Measurements from ENCODE around the gene MYO1E. TPM values are rescaled to one million over a fixed set of nuclear protein-coding genes. Genes with fewer than 3 reads are reported as not detected.

MYO1E gene
- total RNA-seq, 4 donors from 2014 or later: 23.3 to 99.8 (median 66.5) TPM

GRCh38 chr15:59321000-59321689, 51.5 kb downstream of the MYO1E start:
- intact Hi-C loops (cut with DNase I; ENCODE audit: low total_unique reads): no loop called here
- Histone ChIP-seq H3K27me3 (no peaks in the 10 kb centered on the region), H3K9me3 (no peaks in the 10 kb centered on the region), H3K4me3 (no peak overlapping the region), H3K27ac (no peak overlapping the region), H3K4me1 (peaks cover 0 to 3% of the 10 kb centered on the region in 2 donors), H3K36me3 (no peaks in the 10 kb centered on the region)
- TF ChIP-seq POLR2A (IDR thresholded peaks at IDR 0.05) (no peak), CTCF (IDR thresholded peaks at IDR 0.05) (no peak)
- no peak for DNase-seq

DNA sequence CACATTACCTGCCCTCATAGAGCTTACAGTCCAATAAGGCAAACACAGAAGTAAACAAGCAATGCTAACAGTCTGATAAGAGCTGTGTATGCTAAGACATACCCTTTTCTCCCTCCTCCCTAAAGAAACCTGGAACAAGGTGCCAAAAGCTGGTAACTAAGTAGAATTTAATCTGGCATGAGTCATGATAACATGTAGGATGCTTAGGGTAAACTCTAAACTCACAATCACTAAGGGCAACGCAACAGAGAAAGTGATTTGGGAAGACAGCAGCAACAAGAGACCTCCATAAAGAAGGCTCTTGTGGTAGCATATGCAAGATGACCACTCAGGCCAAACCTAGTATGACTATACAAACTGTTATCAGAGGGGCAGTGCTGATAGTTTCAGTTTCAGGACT, 55.5 kb downstream of the MYO1E start:
- no peaks in the 10 kb centered on the region for H3K36me3 ChIP-seq
- DNase-seq: no peak
- H3K27me3 ChIP-seq: no peaks in the 10 kb centered on the region
- peaks cover 5 to 16% of the 10 kb centered on the region in 2 donors for H3K4me1 ChIP-seq
- H3K4me3 ChIP-seq: no peak overlapping the region
- intact Hi-C loops (cut with DNase I; ENCODE audit: low total_unique reads): no loop called here
- no peak for TF ChIP-seq CTCF (IDR thresholded peaks at IDR 0.05)
- no peak for TF ChIP-seq POLR2A (IDR thresholded peaks at IDR 0.05)
- H3K27ac ChIP-seq: no peak overlapping the region
- no peaks in the 10 kb centered on the region for H3K9me3 ChIP-seq

- Histone ChIP-seq H3K4me3 (no peak overlapping the region), H3K36me3 (no peaks in the 10 kb centered on the region), H3K27ac (peak overlapping the region; percentile 28 to 52), H3K27me3 (no peaks in the 10 kb centered on the region), H3K4me1 (peaks cover 5 to 16% of the 10 kb centered on the region in 2 donors), H3K9me3 (no peaks in the 10 kb centered on the region)
- intact Hi-C loops (cut with DNase I; ENCODE audit: low total_unique reads): no loop called here
- no peak for DNase-seq
- TF ChIP-seq POLR2A (IDR thresholded peaks at IDR 0.05) (no peak), CTCF (IDR thresholded peaks at IDR 0.05) (no peak)
These were observed 56.7 kb downstream of the MYO1E start for GRCh38 chr15:59315914-59316451.

- Histone ChIP-seq H3K4me3 (no peak overlapping the region), H3K27ac (peak overlapping the region; percentile 74 to 76), H3K27me3 (no peaks in the 10 kb centered on the region), H3K4me1 (peaks cover 5 to 16% of the 10 kb centered on the region in 2 donors), H3K36me3 (no peaks in the 10 kb centered on the region), H3K9me3 (no peaks in the 10 kb centered on the region)
- intact Hi-C loops (cut with DNase I; ENCODE audit: low total_unique reads): no loop called here
- TF ChIP-seq CTCF (IDR thresholded peaks at IDR 0.05): no peak
- TF ChIP-seq POLR2A (IDR thresholded peaks at IDR 0.05): no peak
- DNase-seq: peak; percentile 80 to 90
These were observed 58.9 kb downstream of the MYO1E start for GRCh38 chr15:59313641-59314332.

GRCh38 chr15:59312205-59312604, 60.5 kb downstream of the MYO1E start:
- intact Hi-C loops (cut with DNase I; ENCODE audit: low total_unique reads): no loop called here
- no peaks in the 10 kb centered on the region for H3K36me3 ChIP-seq
- H3K27me3 ChIP-seq: no peaks in the 10 kb centered on the region
- H3K4me1 ChIP-seq: peaks cover 5 to 16% of the 10 kb centered on the region in 2 donors
- no peak overlapping the region for H3K27ac ChIP-seq
- no peaks in the 10 kb centered on the region for H3K9me3 ChIP-seq
- TF ChIP-seq CTCF (IDR thresholded peaks at IDR 0.05) (no peak), POLR2A (IDR thresholded peaks at IDR 0.05) (no peak)
- no peak for DNase-seq
- H3K4me3 ChIP-seq: no peak overlapping the region

All from uterus (tissue), 4 donors.